GM12801 (cell line): Measurements from ENCODE around the gene ELOVL1.

Experiments used
- CTCF ChIP-seq: IDR thresholded peaks from one replicate; pipeline ENCODE4 v1.5.1; 2011; ENCODE audit warnings: control low read depth; ENCODE audit not compliant: insufficient read length; ENCODE audit errors: extremely low read depth

The ELOVL1 gene

GRCh38 chr1:43358121-43358745, 9.6 kb downstream of the ELOVL1 start:
- no peak for TF ChIP-seq CTCF

GRCh38 chr1:43357251-43357650, 10.6 kb downstream of the ELOVL1 start:
- TF ChIP-seq CTCF, result no peak

GRCh38 chr1:43354936-43355335, 12.9 kb downstream of the ELOVL1 start:
- TF ChIP-seq CTCF, result no peak

- no peak for TF ChIP-seq CTCF
These were observed 13.3 kb downstream of the ELOVL1 start for GRCh38 chr1:43354471-43354870.

GRCh38 chr1:43352881-43353280, 14.9 kb downstream of the ELOVL1 start:
- TF ChIP-seq CTCF, result no peak

GRCh38 chr1:43352351-43352705, 15.5 kb downstream of the ELOVL1 start:
- no peak for TF ChIP-seq CTCF

GRCh38 chr1:43351421-43352350, 16.1 kb downstream of the ELOVL1 start:
- no peak for TF ChIP-seq CTCF
